Omental fat pad (tissue), 4 donors: ENCODE data around the gene PRKD3. TPM values are rescaled to one million over a fixed set of nuclear protein-coding genes. Genes with fewer than 3 reads are reported as not detected.

ENCODE experiments used
- ATAC-seq: fragments of 150-250 bp; one replicate; pipeline ENCODE4 v1.9.1; 2016; ENCODE audit warnings: mild to moderate bottlenecking, moderate library complexity; ENCODE audit not compliant: low FRiP score
- DNase-seq: peaks from one replicate; pipeline ENCODE4 v3.0.0-alpha.2; 2019; ENCODE audit warnings: low spot score
- total RNA-seq, 4 donors: library from RNA; depleted of rRNA; stranded (reverse); fragments of >200 nt; gene quantifications; one replicate each; pipeline ENCODE4 v1.1.0, GENCODE V29; 2016
- TF ChIP-seq, protein P1 (sequence below), 3 donors: fragments of 450-650 bp; IDR thresholded peaks; one replicate each; pipeline ENCODE4 v1.5.1; 2016 to 2017; ENCODE audit warnings: antibody characterized with exemption in 3 of 3, mild to moderate bottlenecking in 3 of 3, moderate library complexity in 2 of 3

Gene PRKD3
- total RNA-seq, 4 donors from 2014 or later = 26.4 to 68.3 (median 42.3) TPM

- TF ChIP-seq, protein P1, sequence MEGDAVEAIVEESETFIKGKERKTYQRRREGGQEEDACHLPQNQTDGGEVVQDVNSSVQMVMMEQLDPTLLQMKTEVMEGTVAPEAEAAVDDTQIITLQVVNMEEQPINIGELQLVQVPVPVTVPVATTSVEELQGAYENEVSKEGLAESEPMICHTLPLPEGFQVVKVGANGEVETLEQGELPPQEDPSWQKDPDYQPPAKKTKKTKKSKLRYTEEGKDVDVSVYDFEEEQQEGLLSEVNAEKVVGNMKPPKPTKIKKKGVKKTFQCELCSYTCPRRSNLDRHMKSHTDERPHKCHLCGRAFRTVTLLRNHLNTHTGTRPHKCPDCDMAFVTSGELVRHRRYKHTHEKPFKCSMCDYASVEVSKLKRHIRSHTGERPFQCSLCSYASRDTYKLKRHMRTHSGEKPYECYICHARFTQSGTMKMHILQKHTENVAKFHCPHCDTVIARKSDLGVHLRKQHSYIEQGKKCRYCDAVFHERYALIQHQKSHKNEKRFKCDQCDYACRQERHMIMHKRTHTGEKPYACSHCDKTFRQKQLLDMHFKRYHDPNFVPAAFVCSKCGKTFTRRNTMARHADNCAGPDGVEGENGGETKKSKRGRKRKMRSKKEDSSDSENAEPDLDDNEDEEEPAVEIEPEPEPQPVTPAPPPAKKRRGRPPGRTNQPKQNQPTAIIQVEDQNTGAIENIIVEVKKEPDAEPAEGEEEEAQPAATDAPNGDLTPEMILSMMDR (IDR thresholded peaks at IDR 0.05) = no peak
- ATAC-seq = no peak
- no peak for DNase-seq
Measured at GRCh38 chr2:37355735-37356134, 31.1 kb upstream of the PRKD3 start.

- DNase-seq (no peak), ATAC-seq (no peak)
- TF ChIP-seq, protein P1 (IDR thresholded peaks at IDR 0.05) = no peak
Measured at GRCh38 chr2:37354531-37354930, 29.9 kb upstream of the PRKD3 start.

DNA sequence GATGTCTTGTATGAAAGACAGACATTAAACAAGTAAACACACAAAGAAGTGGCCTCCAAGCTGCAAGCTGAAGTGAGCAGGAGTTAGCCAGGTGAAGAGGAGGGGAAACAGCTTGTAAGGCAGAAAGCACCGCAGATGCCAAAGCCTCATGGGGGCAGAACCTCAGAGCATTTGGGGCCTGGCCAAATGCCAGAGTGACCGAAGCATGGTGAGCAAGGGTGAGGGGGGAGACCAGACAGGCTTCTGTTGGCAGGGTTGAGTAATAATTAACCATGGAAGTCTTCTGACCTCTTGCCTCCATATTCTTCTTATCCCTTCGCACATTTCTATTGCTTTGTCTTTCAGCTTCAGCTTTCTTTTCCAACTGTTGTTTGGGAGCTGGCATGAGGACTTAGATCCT lies 25.4 kb upstream of the PRKD3 start:
- DNase-seq (no peak), ATAC-seq (no peak)
- TF ChIP-seq, protein P1 (IDR thresholded peaks at IDR 0.05) = no peak

DNA sequence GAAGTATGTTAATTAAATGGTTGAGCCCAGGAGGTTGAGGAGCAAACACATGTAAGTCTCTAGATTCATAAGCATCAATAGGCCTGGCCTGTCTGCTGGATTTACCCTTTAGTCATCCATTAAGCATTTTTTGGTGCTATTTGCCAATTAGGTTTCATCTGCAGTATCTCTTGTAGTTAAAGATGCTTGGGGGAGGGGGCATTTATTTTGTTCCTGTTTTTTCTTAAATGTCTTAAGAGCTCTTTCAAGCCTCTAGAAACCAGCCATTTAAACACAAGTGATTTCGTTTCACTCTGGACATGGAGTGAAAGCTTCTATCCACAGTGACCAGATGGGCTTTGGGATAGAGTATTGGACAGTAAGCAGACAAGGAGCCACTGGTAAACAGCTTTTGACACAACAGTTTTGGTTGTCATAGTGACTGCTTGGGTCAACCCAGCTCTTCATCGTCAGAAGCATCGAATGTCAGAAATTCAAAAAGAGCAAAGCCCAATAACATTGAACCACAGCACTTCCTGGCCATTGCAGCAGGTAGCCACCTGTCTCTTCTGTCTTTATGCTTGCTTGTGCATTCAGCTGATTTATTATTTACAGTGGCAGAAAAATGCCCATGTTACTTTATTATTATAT lies 24.7 kb upstream of the PRKD3 start:
- ATAC-seq (no peak), DNase-seq (no peak)
- TF ChIP-seq, protein P1 (IDR thresholded peaks at IDR 0.05) = no peak

DNA sequence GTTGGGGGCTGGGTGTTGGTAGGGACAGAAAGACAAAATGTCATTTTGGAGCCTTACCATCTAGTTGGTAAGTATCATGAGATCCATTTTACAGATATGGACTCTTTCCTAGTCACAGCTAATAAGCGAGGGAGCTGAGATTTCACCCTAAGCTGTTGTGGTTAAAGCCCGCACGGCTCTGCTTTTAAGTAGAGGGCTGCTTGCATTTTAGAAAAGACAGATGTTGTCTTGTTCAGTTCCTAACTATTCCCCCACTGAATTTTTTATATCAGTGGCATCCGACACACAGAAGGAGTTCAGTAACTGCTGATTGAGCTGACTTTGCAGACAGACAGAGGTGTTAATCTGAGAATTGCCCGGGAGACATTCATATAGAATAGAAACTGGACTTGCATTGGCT lies 23.5 kb upstream of the PRKD3 start:
- TF ChIP-seq, protein P1 (IDR thresholded peaks at IDR 0.05) = no peak
- DNase-seq = no peak
- no peak for ATAC-seq

GRCh38 chr2:37344453-37345361 lies 20.1 kb upstream of the PRKD3 start, which contains the start of gene QPCT:
Gene QPCT, plus strand, starts transcription at chr2:37344630. Its CDS starts 102 bp downstream, at chr2:37344732.
- peak; percentile 46 for ATAC-seq
- TF ChIP-seq, protein P1 (IDR thresholded peaks at IDR 0.05) = no peak
- DNase-seq = no peak
